ENCODE data around the gene NAPEPLD. TPM values are rescaled to one million over a fixed set of nuclear protein-coding genes. Genes with fewer than 3 reads are reported as not detected.
"Not testable (repeated sequence)": the region's sequence is repeated elsewhere in the genome, so short reads cannot be mapped to it uniquely, and the experiment has no call there.

NAPEPLD gene
- polyA plus RNA-seq, 1 donor from 2014 or later: 8.8 TPM

DNA sequence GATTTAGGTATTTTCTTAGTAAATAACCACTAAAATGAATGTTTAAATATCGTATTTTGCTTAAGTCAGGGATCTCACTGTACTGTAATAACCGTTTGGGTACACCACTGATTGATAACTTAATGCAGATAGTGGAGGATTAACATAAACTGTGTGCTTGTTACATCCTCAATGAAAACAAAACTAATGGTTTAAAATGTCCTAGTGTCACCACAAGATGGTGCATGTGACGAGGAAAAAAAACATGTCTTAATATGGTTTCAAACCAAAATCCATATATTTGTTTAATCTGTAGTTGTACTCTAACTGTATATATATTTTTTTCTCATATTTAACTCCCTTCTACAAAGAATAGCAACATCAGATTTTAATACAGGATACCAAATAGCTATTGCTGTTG lies 54.8 kb downstream of the NAPEPLD start:
- H3K9me2 ChIP-seq (ENCODE audit: insufficient read depth, low read length): no peaks in the 10 kb centered on the region
- TF ChIP-seq, protein P1, sequence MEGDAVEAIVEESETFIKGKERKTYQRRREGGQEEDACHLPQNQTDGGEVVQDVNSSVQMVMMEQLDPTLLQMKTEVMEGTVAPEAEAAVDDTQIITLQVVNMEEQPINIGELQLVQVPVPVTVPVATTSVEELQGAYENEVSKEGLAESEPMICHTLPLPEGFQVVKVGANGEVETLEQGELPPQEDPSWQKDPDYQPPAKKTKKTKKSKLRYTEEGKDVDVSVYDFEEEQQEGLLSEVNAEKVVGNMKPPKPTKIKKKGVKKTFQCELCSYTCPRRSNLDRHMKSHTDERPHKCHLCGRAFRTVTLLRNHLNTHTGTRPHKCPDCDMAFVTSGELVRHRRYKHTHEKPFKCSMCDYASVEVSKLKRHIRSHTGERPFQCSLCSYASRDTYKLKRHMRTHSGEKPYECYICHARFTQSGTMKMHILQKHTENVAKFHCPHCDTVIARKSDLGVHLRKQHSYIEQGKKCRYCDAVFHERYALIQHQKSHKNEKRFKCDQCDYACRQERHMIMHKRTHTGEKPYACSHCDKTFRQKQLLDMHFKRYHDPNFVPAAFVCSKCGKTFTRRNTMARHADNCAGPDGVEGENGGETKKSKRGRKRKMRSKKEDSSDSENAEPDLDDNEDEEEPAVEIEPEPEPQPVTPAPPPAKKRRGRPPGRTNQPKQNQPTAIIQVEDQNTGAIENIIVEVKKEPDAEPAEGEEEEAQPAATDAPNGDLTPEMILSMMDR (IDR thresholded peaks at IDR 0.05; ENCODE audit: poor library complexity, severe bottlenecking): peak; percentile 14
- no peak for TF ChIP-seq EZH2 (IDR thresholded peaks at IDR 0.05; ENCODE audit: borderline replicate concordance, insufficient read depth, low read length, poor library complexity, severe bottlenecking)
- no peak for TF ChIP-seq MXI1 (conservative IDR thresholded peaks at IDR 0.05; ENCODE audit: poor library complexity, severe bottlenecking)
- TF ChIP-seq TAF1 (IDR thresholded peaks at IDR 0.05; ENCODE audit: low read depth): no peak
- TF ChIP-seq, protein P2, sequence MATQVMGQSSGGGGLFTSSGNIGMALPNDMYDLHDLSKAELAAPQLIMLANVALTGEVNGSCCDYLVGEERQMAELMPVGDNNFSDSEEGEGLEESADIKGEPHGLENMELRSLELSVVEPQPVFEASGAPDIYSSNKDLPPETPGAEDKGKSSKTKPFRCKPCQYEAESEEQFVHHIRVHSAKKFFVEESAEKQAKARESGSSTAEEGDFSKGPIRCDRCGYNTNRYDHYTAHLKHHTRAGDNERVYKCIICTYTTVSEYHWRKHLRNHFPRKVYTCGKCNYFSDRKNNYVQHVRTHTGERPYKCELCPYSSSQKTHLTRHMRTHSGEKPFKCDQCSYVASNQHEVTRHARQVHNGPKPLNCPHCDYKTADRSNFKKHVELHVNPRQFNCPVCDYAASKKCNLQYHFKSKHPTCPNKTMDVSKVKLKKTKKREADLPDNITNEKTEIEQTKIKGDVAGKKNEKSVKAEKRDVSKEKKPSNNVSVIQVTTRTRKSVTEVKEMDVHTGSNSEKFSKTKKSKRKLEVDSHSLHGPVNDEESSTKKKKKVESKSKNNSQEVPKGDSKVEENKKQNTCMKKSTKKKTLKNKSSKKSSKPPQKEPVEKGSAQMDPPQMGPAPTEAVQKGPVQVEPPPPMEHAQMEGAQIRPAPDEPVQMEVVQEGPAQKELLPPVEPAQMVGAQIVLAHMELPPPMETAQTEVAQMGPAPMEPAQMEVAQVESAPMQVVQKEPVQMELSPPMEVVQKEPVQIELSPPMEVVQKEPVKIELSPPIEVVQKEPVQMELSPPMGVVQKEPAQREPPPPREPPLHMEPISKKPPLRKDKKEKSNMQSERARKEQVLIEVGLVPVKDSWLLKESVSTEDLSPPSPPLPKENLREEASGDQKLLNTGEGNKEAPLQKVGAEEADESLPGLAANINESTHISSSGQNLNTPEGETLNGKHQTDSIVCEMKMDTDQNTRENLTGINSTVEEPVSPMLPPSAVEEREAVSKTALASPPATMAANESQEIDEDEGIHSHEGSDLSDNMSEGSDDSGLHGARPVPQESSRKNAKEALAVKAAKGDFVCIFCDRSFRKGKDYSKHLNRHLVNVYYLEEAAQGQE (IDR thresholded peaks at IDR 0.05; ENCODE audit: borderline replicate concordance): no peak
- no peaks in the 10 kb centered on the region for H3F3A ChIP-seq (ENCODE audit: insufficient read depth, low read length, poor library complexity, severe bottlenecking)

DNA sequence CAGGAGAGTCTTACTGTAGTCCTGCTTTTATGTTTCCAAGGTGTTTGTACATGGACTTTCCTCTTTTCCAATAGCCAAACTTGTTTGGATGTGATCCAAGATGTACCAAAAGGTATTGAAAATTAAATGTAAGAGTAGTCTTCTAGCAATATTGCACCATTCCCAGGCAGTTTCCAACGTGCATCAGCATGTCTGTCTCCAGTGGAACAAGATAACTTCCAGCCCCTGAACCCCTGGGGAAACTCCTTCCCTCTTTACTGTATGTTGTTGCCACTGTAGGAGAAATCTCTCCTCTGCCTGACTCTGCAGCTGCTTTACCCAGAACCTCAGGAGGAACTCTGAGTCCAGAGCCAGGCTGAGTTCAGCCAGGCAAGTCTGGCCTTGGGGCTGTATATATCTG lies 55.5 kb downstream of the NAPEPLD start:
- Histone ChIP-seq H3F3A (ENCODE audit: insufficient read depth, low read length, poor library complexity, severe bottlenecking) (no peaks in the 10 kb centered on the region), H3K9ac (ENCODE audit: low read length) (no peak overlapping the region), H2AFZ (ENCODE audit: low read depth, low read length) (no peak overlapping the region), H3K27me3 (ENCODE audit: insufficient read depth, low read depth, low read length) (no peaks in the 10 kb centered on the region), H3K36me3 (ENCODE audit: insufficient read depth, low read length) (peaks cover 5% of the 10 kb centered on the region), H3K4me3 (ENCODE audit: low read length) (no peak overlapping the region), H3K79me2 (replicated peaks; ENCODE audit: insufficient read depth, low read length) (no peaks in the 10 kb centered on the region), H3K9me2 (ENCODE audit: insufficient read depth, low read length) (no peaks in the 10 kb centered on the region), H4K20me1 (ENCODE audit: insufficient read depth) (no peaks in the 10 kb centered on the region), H3K9me3 (ENCODE audit: low read length) (no peaks in the 10 kb centered on the region), H3K4me2 (ENCODE audit: low read length) (no peak overlapping the region), H3K27ac (ENCODE audit: low read length) (no peak overlapping the region)
- TF ChIP-seq, protein P2 (IDR thresholded peaks at IDR 0.05; ENCODE audit: borderline replicate concordance): no peak
- TF ChIP-seq EP300 (conservative IDR thresholded peaks at IDR 0.05; ENCODE audit: poor library complexity, severe bottlenecking): no peak
- no peak for TF ChIP-seq MXI1 (conservative IDR thresholded peaks at IDR 0.05; ENCODE audit: poor library complexity, severe bottlenecking)
- no peak for TF ChIP-seq POLR2AphosphoS5 (IDR thresholded peaks at IDR 0.05)
- no peak for TF ChIP-seq RAD21 (conservative IDR thresholded peaks at IDR 0.05)
- no peak for TF ChIP-seq EZH2 (IDR thresholded peaks at IDR 0.05; ENCODE audit: borderline replicate concordance, insufficient read depth, low read length, poor library complexity, severe bottlenecking)
- TF ChIP-seq, protein P1 (IDR thresholded peaks at IDR 0.05; ENCODE audit: poor library complexity, severe bottlenecking): no peak

More for the DNA sequence above, 54.8 kb downstream of the NAPEPLD start:
- no peak overlapping the region for H3K9ac ChIP-seq (ENCODE audit: low read length)
- H3K36me3 ChIP-seq (ENCODE audit: insufficient read depth, low read length): peaks cover 5% of the 10 kb centered on the region
- H2AFZ ChIP-seq (ENCODE audit: low read depth, low read length): no peak overlapping the region
- no peak overlapping the region for H3K4me2 ChIP-seq (ENCODE audit: low read length)
- H3K9me3 ChIP-seq (ENCODE audit: low read length): no peaks in the 10 kb centered on the region
- H3K4me3 ChIP-seq (ENCODE audit: low read length): no peak overlapping the region
- no peaks in the 10 kb centered on the region for H3K79me2 ChIP-seq (replicated peaks; ENCODE audit: insufficient read depth, low read length)
- H3K27me3 ChIP-seq (ENCODE audit: insufficient read depth, low read depth, low read length): no peaks in the 10 kb centered on the region
- H4K20me1 ChIP-seq (ENCODE audit: insufficient read depth): no peaks in the 10 kb centered on the region
- H3K27ac ChIP-seq (ENCODE audit: low read length): no peak overlapping the region

DNA sequence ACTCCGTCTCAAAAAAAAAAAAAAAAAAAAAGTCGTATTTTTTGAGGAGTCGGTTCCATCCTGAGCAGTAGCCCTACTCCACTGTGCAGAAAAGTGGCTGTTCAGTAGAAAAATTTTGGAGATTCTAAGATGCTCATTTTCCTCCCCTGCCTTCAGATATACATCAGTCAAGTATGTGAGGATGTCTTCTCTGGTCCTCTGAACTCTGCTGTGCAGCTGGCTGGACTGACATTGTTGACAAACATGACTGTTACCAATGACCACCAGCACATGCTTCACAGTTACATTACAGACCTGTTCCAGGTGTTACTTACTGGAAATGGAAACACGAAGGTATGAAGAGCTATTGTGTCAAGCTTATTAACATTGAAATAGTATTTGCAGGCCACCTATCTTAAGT lies 56.6 kb downstream of the NAPEPLD start:
- H3K27me3 ChIP-seq (ENCODE audit: insufficient read depth, low read depth, low read length); H3K4me2 ChIP-seq (ENCODE audit: low read length); H3K9me2 ChIP-seq (ENCODE audit: insufficient read depth, low read length); H3K36me3 ChIP-seq (ENCODE audit: insufficient read depth, low read length); H2AFZ ChIP-seq (ENCODE audit: low read depth, low read length); H3K9ac ChIP-seq (ENCODE audit: low read length); H3F3A ChIP-seq (ENCODE audit: insufficient read depth, low read length, poor library complexity, severe bottlenecking); H3K79me2 ChIP-seq (replicated peaks; ENCODE audit: insufficient read depth, low read length); H4K20me1 ChIP-seq (ENCODE audit: insufficient read depth); H3K4me3 ChIP-seq (ENCODE audit: low read length); H3K27ac ChIP-seq (ENCODE audit: low read length); H3K9me3 ChIP-seq (ENCODE audit: low read length): not testable (repeated sequence)
